HG03175 (cell line): Measurements from ENCODE around the gene LZTS3.

Experiments used
- ATAC-seq: cut with Tn5 transposase; IDR thresholded peaks from one replicate; pipeline ENCODE4 v1.9.1; 2021; ENCODE audit warnings: mild to moderate bottlenecking, moderate library complexity; ENCODE audit not compliant: unreplicated experiment

Gene LZTS3

GRCh38 chr20:3115190-3116107 is 57.9 kb downstream of the LZTS3 start:
- no peak for ATAC-seq
